Activated T-helper 1 cell treated with Interleukin-2 at 50 U/mL for 16 hours (primary cell): ENCODE results near the gene OSBP2.
"Not testable (repeated sequence)": the region's sequence is repeated elsewhere in the genome, so short reads cannot be mapped to it uniquely, and the experiment has no call there.

ENCODE experiments used
- DNase-seq: peaks from one replicate; pipeline ENCODE4 v3.0.0-alpha.2; 2020; ENCODE audit warnings: low read depth

Gene OSBP2

GRCh38 chr22:30694640-30695350, at the start of gene OSBP2:
OSBP2 (plus strand) TSS chr22:30694874; CDS start chr22:30694910, 36 bp downstream.
- peak; percentile 14 for DNase-seq

DNA sequence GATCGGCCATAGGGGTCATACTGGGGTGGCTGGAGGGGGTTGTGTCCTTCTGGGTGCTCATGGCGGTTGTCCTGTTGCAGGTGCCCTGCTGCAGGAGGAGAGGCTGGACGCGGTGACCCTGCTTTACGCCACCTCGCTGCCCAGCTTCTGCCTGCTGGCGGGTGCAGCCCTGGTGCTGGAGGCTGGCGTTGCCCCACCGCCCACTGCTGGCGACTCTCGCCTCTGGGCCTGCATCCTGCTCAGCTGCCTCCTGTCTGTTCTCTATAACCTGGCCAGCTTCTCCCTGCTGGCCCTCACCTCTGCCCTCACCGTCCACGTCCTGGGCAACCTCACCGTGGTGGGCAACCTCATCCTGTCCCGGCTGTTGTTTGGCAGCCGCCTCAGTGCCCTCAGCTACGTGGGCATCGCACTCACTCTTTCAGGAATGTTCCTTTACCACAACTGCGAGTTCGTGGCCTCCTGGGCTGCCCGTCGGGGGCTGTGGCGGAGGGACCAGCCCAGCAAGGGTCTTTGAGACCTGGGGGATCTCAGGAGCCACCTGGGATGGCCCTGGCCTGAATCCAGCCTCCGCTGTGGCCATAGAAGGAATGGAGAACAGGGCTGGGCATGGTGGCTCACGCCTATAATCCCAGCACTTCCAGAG, 48.0 kb upstream of the OSBP2 start:
- no peak for DNase-seq

DNA sequence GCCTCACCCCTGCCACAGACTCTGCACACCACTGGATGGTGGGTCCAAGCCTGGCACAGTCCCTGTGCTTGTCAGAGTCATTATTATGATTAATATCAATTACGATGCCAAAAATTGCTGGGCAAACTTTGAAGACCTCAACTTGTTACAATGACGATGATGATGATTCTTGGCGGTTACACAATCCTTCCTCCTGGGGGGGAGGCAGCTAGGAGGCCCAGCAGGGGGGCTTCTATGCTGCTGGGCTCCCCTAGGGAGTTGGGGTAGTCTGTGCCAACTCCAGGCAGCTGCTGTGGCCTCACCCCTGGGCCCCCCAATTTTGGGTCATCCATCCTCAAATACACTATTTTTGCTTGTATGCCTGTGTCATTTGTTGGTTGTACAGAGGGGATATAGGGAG, 47.1 kb upstream of the OSBP2 start:
- DNase-seq, result no peak

DNA sequence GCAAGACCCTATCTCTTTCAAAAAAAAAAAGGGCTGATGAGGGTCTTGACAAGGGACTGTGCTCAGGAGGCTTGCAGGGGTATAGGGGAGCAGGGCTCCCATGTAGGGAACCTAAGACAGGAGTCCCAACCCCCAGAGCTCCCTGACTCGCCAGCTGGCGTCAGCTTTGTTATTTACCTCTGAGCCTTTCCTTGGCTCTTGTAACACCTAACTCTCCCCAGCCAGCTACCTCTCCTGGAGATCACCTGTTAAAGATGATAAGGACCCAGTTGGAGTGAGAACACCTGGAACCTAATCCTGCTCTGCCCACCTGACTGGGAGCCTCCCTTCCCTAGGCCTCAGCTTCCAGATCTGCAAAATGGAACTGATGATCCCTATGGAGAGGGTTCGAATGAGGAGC, 45.8 kb upstream of the OSBP2 start:
- no peak for DNase-seq

- DNase-seq, result peak; percentile 60
These were observed 45.2 kb upstream of the OSBP2 start for GRCh38 chr22:30649430-30650007.

DNA sequence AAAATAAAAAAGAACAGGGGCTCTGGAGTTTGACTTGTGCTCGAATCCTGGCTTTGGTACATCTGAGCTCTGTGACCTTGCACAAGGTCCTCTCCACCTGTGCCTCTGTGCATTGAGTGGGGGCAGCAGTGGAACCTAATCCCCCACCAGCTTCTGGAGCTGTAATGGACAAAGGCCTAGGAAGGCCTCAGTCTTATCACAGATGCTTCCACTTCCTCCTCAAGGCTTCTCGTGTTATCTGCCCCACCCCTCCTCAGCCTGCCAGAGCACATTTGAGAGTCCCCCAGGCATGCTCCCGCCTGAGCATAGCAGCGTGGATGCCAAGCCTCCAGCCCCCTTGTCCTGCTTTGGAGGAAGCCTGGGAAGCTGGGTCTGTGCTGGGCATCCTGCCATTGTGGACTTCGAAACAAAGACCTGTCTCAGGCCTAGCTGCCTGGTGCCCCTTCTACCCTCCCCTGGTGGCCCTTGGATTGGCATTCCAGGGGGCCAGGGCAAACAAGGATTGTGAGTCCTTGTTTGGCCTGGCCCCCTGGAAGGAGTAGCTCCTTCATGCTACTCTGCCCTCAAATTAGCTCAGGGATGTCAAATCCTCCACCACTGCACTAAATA, 44.1 kb upstream of the OSBP2 start:
- no peak for DNase-seq

DNA sequence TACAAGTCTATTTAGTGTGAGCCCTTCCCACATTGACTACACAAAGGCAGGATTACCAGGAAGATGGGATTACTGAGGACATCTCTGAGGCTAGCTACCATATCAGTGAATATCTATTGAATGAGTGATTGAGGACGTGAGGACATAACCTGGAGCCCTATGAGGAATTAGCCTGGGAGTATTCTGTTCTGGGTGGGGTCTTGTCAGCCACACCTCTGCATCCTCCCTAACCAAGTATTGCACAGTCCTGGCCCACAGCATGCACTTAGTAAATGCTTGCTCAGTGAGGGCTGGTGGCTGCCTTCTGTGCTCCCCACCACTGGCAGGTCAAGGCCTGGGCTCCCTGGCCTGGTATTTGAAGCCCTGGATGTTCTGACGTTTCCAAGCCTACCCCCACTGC, 41.8 kb upstream of the OSBP2 start:
- no peak for DNase-seq

DNA sequence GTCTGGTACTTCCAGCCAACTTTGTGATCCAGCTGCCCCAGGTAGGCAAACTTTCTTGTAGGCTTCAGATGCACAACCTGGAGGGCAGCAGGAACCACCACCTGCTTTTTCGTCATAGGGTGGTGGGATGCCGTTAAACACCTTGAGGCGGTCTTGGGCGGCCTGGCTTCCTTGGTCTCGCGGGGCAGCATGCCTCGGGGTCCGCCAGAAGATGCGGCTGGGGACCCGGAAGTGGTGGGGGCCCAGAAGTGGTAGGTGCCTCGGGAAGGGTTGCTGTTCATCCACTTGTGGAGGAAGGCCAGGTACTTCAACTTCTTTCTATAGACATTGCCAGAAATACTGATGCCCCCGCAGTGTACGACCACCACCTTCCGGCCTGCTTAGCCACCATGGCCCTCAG, 40.3 kb upstream of the OSBP2 start:
- DNase-seq, result no peak

- DNase-seq, result no peak
These were observed 39.1 kb upstream of the OSBP2 start for GRCh38 chr22:30655532-30655931.

DNA sequence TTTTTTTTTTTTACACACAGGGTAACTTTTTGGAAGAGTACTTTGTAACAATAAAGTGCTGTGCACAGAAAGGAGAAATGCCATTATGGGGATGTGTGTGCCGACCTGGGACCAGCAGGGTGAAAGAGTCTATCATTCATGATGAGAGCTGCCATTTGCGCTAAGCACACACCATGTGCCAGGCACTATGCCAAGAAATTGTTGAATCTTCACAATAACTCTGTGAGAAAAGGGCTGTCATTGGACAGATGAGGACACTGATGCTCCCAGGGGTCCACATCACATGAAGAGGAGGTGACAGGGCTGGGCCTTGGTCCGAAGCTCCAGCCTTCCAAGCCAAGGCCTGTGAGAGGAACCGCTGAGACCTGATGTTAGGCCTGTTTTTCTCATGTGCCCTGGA, 32.6 kb upstream of the OSBP2 start:
- no peak for DNase-seq

- no peak for DNase-seq
These were observed 29.9 kb upstream of the OSBP2 start for GRCh38 chr22:30664798-30665197.

DNA sequence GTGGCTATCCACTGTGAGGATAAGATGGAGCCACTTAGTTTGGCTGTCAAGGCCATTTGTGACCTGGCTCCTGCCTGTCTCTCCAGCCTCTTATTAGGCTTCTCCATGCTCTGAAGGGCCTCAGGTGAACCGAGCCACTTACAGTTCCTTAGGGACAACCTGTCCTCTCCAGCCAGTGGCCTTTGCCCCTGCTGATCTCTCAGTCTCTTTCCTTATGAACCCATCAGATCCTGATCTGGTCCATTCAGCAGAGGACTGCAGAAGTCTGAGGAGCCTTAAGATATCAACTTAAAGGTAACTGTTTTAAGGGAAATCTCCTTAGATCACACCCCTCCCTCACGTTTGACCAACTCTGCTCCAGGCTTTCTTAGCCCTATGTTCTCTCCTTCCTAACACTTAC, 29.4 kb upstream of the OSBP2 start:
- DNase-seq, result no peak

GRCh38 chr22:30665786-30666185, 28.9 kb upstream of the OSBP2 start:
- DNase-seq, result no peak

DNA sequence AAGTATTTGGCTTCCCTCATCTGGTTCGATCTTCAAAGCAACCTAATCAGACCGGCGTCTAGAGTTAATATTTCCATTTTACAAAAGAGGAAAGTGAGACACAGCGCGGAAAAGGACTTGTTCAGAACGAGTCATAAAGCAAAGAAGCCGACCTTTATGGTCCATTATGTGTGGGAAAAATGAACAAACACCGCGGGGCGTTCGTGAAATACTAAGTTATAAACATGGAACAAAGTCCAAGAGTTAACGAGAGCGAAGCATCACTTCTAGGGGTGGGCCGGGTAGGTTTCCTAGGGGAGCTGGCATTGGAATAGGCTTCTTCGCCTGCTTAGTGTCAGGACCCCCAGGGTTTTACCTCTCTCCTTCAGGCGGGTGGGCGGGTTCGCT, 27.6 kb upstream of the OSBP2 start:
- no peak for DNase-seq

DNA sequence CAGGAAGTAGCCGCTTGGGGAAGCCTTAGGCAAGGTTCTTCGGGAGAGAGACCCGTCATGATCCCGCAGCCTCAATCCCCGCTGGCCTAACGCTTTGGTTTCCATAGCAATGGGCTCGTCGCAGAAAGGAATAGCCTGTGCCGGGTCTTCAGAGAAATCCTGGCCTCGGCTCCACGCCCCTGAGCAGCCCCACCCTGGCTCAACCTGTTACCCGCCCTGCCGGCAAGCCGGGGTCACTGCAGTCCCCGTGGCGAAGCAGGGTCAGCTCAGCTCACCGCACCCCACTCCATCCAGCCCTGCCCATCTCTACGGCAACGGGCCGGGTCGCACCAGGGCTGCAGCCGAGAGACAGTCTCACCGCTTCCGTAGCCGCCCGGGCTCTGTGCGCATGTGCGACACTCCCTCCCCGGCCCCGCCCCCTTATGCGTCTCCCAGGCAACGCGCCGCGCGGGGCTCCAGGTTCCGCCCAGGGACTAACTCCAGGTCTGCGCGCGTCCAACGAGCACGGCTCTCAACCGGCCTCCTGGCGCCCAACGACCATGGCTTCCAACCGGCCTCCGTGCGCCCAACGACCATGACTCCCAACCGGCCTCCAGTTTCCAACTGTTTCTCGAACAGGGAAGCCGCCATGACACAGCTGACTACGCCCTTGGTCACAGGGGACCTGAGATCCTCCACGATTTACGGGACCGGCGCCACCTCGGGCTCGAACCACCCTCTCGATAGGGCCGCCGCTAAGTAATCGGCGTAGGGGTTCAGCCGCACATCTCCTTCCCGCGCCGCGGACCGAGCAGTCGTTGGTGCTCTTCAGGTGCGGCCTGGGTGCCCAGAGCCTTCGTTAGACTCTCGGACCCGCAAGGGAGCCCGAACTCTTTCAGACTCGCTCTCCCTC, 26.9 kb upstream of the OSBP2 start, which contains the start of gene DUSP18:
DUSP18 (minus strand) TSS at position 382 of the 892 bp plus-strand sequence. CDS start 3,872 bp downstream, outside the sequence.
- peak; percentile 92 for DNase-seq

DNA sequence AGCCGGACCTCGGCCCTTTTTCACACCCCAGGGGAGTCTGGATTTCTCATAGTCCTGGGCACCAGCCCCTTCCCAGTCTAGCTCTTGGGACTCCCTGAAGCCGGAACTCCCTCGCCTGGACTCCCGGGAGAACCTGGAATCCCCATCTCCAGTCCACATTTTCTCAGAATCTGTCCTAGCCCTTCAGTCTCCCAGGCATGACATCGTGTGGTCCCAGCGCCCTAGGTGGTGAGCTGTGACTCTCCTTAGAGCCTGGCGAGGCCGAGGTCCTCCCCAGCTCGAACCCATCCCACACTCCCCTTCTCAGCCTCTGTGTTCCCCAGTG, 26.3 kb upstream of the OSBP2 start:
- DNase-seq, result no peak

DNA sequence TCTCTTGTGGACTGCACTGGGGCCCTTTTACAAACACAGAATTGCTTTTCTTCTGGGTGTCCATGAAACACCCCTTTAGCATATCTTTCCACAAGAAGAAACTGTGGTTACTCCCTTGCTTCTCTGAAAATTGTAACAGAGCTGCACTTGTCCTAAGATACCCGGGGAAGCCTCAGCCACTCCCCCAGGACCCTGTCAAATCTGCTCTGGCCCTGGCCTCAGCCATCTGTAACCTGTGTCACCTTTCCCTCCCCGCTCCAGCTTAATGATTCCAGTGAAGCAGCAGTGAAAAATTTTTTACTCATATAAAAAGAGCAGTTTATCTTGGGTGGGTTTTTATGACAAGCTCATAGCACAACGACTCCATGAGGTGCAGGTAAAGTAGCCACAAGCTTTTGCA, 23.6 kb upstream of the OSBP2 start:
- DNase-seq, result no peak

GRCh38 chr22:30673136-30673535, 21.5 kb upstream of the OSBP2 start:
- no peak for DNase-seq

- no peak for DNase-seq
These were observed 20.2 kb upstream of the OSBP2 start for GRCh38 chr22:30674482-30674881.

- DNase-seq, result no peak
These were observed 19.2 kb upstream of the OSBP2 start for GRCh38 chr22:30675436-30675835.

- not testable (repeated sequence) for DNase-seq
These were observed 18.1 kb upstream of the OSBP2 start for GRCh38 chr22:30676565-30676964.
